K562 (cell line): ENCODE results near the gene SMURF1. TPM values are rescaled to one million over a fixed set of nuclear protein-coding genes. Genes with fewer than 3 reads are reported as not detected.
"Not testable (repeated sequence)": the region's sequence is repeated elsewhere in the genome, so short reads cannot be mapped to it uniquely, and the experiment has no call there.

ENCODE experiments used
- ATAC-seq: fragments of 200-7000 bp; cut with Tn5 transposase; 3 replicates; pipeline ENCODE4 v1.9.1; 2020; ENCODE audit warnings: moderate library complexity
- BruUV-seq: library from RNA; stranded (reverse); fragments of 400-500 nt; replicated peaks from 2 replicates; lab custom pipeline; 2021; lab: Mats Ljungman, UMichigan
- CTCF ChIA-PET: fragments of 300-600 bp; formaldehyde crosslinking; extraction: SDS; loops from one replicate; lab custom pipeline; 2021; ENCODE audit warnings: low intra/inter-chr PET ratio; lab: Yijun Ruan, JAX
- POLR2A ChIA-PET: fragments of 300-600, 350-650 bp; sonication (Branson Sonifier 250); formaldehyde crosslinking; extraction: SDS; loops from one replicate; lab custom pipeline; 2021; ENCODE audit warnings: antibody characterized with exemption, inconsistent platforms; lab: Yijun Ruan, JAX
- DNase-seq, 4 experiments: peaks; one replicate each; pipeline versions ENCODE4 v3.0.0 to v3.0.0-alpha.2; 2011 to 2018; ENCODE audit warnings: low spot score in 3 of 4, mixed read lengths in 3 of 4; ENCODE audit errors: extremely low read depth in 1 of 4
- FAIRE-seq: peaks from 2 replicates; lab custom pipeline; 2011; peaks lifted over from hg19 to GRCh38; lab: Jason Lieb, UNC
- H2AFZ ChIP-seq: 2 replicates; pipeline ENCODE4 v1.6.0; 2011; ENCODE audit warnings: low read depth, low read length, control low read depth, inconsistent platforms
- H3K27ac ChIP-seq: fragments of 200-600 bp; 3 replicates; pipeline ENCODE4 v1.8.0; 2011; ENCODE audit warnings: low read depth, mild to moderate bottlenecking, control low read depth, inconsistent platforms, low read length, moderate library complexity, mixed read lengths; ENCODE audit errors: extremely low read depth
- H3K27me3 ChIP-seq, 2 experiments: fragments of 300-600 bp in 1 of 2; 2 replicates in 1 of 2; 3 replicates in 1 of 2; pipeline versions ENCODE4 v1.6.0 to v1.8.0; 2011; ENCODE audit warnings: inconsistent platforms in 2 of 2, low read length in 2 of 2, mild to moderate bottlenecking in 1 of 2, mixed read lengths in 1 of 2, moderate library complexity in 1 of 2; ENCODE audit not compliant: control insufficient read depth in 2 of 2, insufficient read depth in 2 of 2
- H3K36me3 ChIP-seq: fragments of 300-600 bp; 3 replicates; pipeline ENCODE4 v1.8.0; 2011; ENCODE audit warnings: mild to moderate bottlenecking, low read length, inconsistent platforms; ENCODE audit not compliant: control insufficient read depth, insufficient read depth
- H3K4me1 ChIP-seq, 2 experiments: fragments of 200-600 bp in 1 of 2; replicated peaks in 1 of 2; 2 replicates in 1 of 2; 3 replicates in 1 of 2; pipeline versions ENCODE4 v1.5.1 to v1.8.0; 2011; ENCODE audit warnings: inconsistent platforms in 2 of 2, low read length in 2 of 2, mild to moderate bottlenecking in 1 of 2, mixed read lengths in 1 of 2, moderate library complexity in 1 of 2; ENCODE audit not compliant: control insufficient read depth in 2 of 2, insufficient read depth in 2 of 2
- H3K4me2 ChIP-seq: 2 replicates; pipeline ENCODE4 v1.6.1; 2011; ENCODE audit warnings: low read length, control low read depth, inconsistent platforms, mixed read lengths; ENCODE audit not compliant: insufficient read depth
- H3K4me3 ChIP-seq: fragments of 200-600 bp; sonication (generic), shearing (Covaris generic); 2 replicates; pipeline ENCODE4 v1.5.1; 2016; ENCODE audit warnings: control low read depth, inconsistent platforms
- H3K79me2 ChIP-seq: fragments of 200-600 bp; 3 replicates; pipeline ENCODE4 v1.8.0; 2011; ENCODE audit warnings: low read length, inconsistent platforms; ENCODE audit not compliant: control insufficient read depth, insufficient read depth
- H3K9ac ChIP-seq, 2 experiments: 2 replicates each; pipeline versions ENCODE4 v1.6.0 to v1.6.1; 2011; ENCODE audit warnings: low read depth in 2 of 2, low read length in 2 of 2, control low read depth in 1 of 2, inconsistent platforms in 1 of 2, mild to moderate bottlenecking in 1 of 2, mixed read lengths in 1 of 2; ENCODE audit not compliant: insufficient read depth in 1 of 2
- H3K9me1 ChIP-seq: one replicate; pipeline ENCODE4 v1.6.0; 2011; ENCODE audit warnings: inconsistent platforms, mild to moderate bottlenecking, low read length, moderate library complexity; ENCODE audit not compliant: control insufficient read depth, insufficient read depth
- H3K9me3 ChIP-seq: replicated peaks from 2 replicates; pipeline ENCODE4 v1.5.1; 2011; ENCODE audit warnings: low read depth, low read length, inconsistent platforms; ENCODE audit not compliant: control insufficient read depth, insufficient read depth
- H4K20me1 ChIP-seq: replicated peaks from 2 replicates; pipeline ENCODE4 v1.6.1; 2011; ENCODE audit warnings: low read length, inconsistent platforms, mixed read lengths; ENCODE audit not compliant: control insufficient read depth, insufficient read depth
- FOXA3 ChIP-seq, 2 experiments: fragments of 450-650 bp in 1 of 2; sonication (generic) in 1 of 2; formaldehyde crosslinking; IDR thresholded peaks in 1 of 2; conservative IDR thresholded peaks in 1 of 2; 2 replicates each; pipeline versions ENCODE4 v1.4.0 to v1.8.0; 2020 to 2022; ENCODE audit warnings: mild to moderate bottlenecking in 2 of 2, missing genetic modification reagents in 1 of 2
- ZNF121 ChIP-seq: sonication (generic); formaldehyde crosslinking; conservative IDR thresholded peaks from 2 replicates; pipeline ENCODE4 v1.8.0; 2022; ENCODE audit warnings: missing genetic modification reagents
- ZNF449 ChIP-seq: fragments of 250-450 bp; sonication (Bioruptor Pico); IDR thresholded peaks from 2 replicates; pipeline ENCODE4 v1.8.0; 2022; ENCODE audit warnings: moderate library complexity, mild to moderate bottlenecking, inconsistent platforms
- WGBS: fragments of 100-300 bp; shearing (Covaris generic); methylation state at CpG from one replicate; pipeline ENCODE4 v1.1.6; 2016; ENCODE audit warnings: low coverage, mixed read lengths; ENCODE audit not compliant: insufficient coverage; ENCODE audit errors: missing lambda C conversion rate; 5-methylcytosine and 5-hydroxymethylcytosine counted together
- in situ Hi-C: fragments of 300-500 bp; cut with MboI; formaldehyde crosslinking; loops from 4 replicates; pipeline ENCODE4 v1.15.0; 2018; ENCODE audit warnings: inconsistent platforms, mixed read lengths
- intact Hi-C: fragments of 100-400 bp; cut with micrococcal nuclease; formaldehyde crosslinking; loops from 2 replicates; pipeline ENCODE4 v1.14.2; 2022
- polyA plus RNA-seq, 8 experiments: library from polyadenylated mRNA; depleted of rRNA in 4 of 8; stranded (reverse) in 5 of 8; unstranded in 3 of 8; fragments of >200 nt; fragmentation: Nextera tagmentation in 2 of 8; fragmentation: Illumina TruSeq in 1 of 8; extraction: Ambion mirVana in 2 of 8; extraction: Trizol in 1 of 8; gene quantifications; 2 replicates each; pipeline versions ENCODE4 v1.2.1 to v1.2.3, GENCODE V29; 2011 to 2014; ENCODE audit warnings: inconsistent platforms in 1 of 8, missing spikeins in 1 of 8
- total RNA-seq, 7 experiments: library from RNA; depleted of rRNA in 6 of 7; stranded (reverse); fragments of >200 nt in 6 of 7; fragmentation: Illumina TruSeq in 2 of 7; extraction: Trizol in 2 of 7; gene quantifications; 2 replicates each; pipeline versions ENCODE4 v1.2.1 to v1.2.3, GENCODE V29; 2011 to 2021; ENCODE audit warnings: low replicate concordance in 1 of 7

The SMURF1 gene
- total and polyA plus RNA-seq, 9 of the 15 experiments (the other 6 are each of a cell fraction or from before 2014, with no cell fraction given), result 1.0 to 20.1 (median 12.6) TPM

- FAIRE-seq, CTCF ChIA-PET, H4K20me1 ChIP-seq, H3K4me1 ChIP-seq, H2AFZ ChIP-seq, H3K4me2 ChIP-seq, POLR2A ChIA-PET, H3K79me2 ChIP-seq, H3K9ac ChIP-seq, H3K27me3 ChIP-seq, H3K9me1 ChIP-seq, BruUV-seq, ATAC-seq, H3K4me3 ChIP-seq, H3K27ac ChIP-seq, DNase-seq, H3K9me3 ChIP-seq: not testable (repeated sequence)
- intact Hi-C loops (loop anchor here (5.0 kb wide), 2 partner anchors 97 to 227 kb away; partner anchors contain the start of genes MYH16 and SMURF1), in situ Hi-C loops (loop anchor here (5.0 kb wide), 1 partner anchor 272 kb away; no protein-coding TSS in a partner anchor)
- WGBS, result 91% methylated on average over 3 of the region's 3 CpGs
- H3K36me3 ChIP-seq, result peaks cover 85% of the 10 kb centered on the region
- TF ChIP-seq ZNF121 (CRISPR knock-in tag), result peak; percentile 68
Measured at GRCh38 chr7:99044858-99045257, 99.0 kb downstream of the SMURF1 start.

GRCh38 chr7:99042957-99043356 is 101.0 kb downstream of the SMURF1 start:
- BruUV-seq, result no TSS peak
- Histone ChIP-seq H3K79me2 (no peaks in the 10 kb centered on the region), H3K9ac (no peak overlapping the region), H4K20me1 (peaks cover 10% of the 10 kb centered on the region; the same call in 1 of the 2 replicates), H3K4me1 (no peaks in the 10 kb centered on the region; a peak in 3 of 5 replicates), H3K36me3 (peaks cover 88% of the 10 kb centered on the region), H3K9me3 (no peaks in the 10 kb centered on the region), H3K27ac (no peak overlapping the region), H3K9me1 (peaks cover 3% of the 10 kb centered on the region), H3K4me3 (no peak overlapping the region), H3K27me3 (no peaks in the 10 kb centered on the region), H2AFZ (no peak overlapping the region), H3K4me2 (no peak overlapping the region)
- ATAC-seq (no peak), FAIRE-seq (no peak), DNase-seq (no peak)
- TF ChIP-seq FOXA3 (CRISPR knock-in tag; conservative IDR thresholded peaks at IDR 0.05 in 1 of 2, IDR thresholded peaks at IDR 0.05 in 1 of 2) (0 out of 4 replicates have a peak, but pooled peaks of 1 of the 2 experiments have one; percentile 14), ZNF449 (CRISPR knock-in tag) (no peak)
- ChIA-PET POLR2A (no interaction called here), CTCF (no interaction called here)
- intact Hi-C loops (loop anchor here (5.0 kb wide), 2 partner anchors 99 to 229 kb away; partner anchors contain the start of genes MYH16 and SMURF1), in situ Hi-C loops (loop anchor here (5.0 kb wide), 1 partner anchor 274 kb away; no protein-coding TSS in a partner anchor)
- WGBS, result 78% methylated on average over 5 of the region's 5 CpGs
